Brain microvascular endothelial cell (primary cell): Measurements from ENCODE around the gene IPPK.

Source experiments
- DNase-seq: peaks from one replicate; pipeline ENCODE4 v3.0.0-alpha.2; 2020
- H3K27ac ChIP-seq: fragments of 250-450 bp; sonication (Bioruptor Pico); 2 replicates; pipeline ENCODE4 v1.5.1; 2020; ENCODE audit warnings: mild to moderate bottlenecking, moderate library complexity
- H3K27me3 ChIP-seq: fragments of 250-450 bp; sonication (Bioruptor Pico); replicated peaks from 2 replicates; pipeline ENCODE4 v1.5.1; 2020; ENCODE audit warnings: mild to moderate bottlenecking
- H3K36me3 ChIP-seq: fragments of 250-450 bp; sonication (Bioruptor Pico); replicated peaks from 2 replicates; pipeline ENCODE4 v1.5.1; 2020; ENCODE audit warnings: mild to moderate bottlenecking
- H3K4me3 ChIP-seq: 2 replicates; pipeline ENCODE4 v1.5.1; 2011; ENCODE audit warnings: low read depth, mild to moderate bottlenecking, control low read depth, low read length, moderate library complexity
- in situ Hi-C: cut with HindIII; loops from 2 replicates; pipeline ENCODE4 v1.10.0; 2017; ENCODE audit warnings: low sequenced_read_pairs, low pct_ligation_motif_present
- TF ChIP-seq, protein P1 (sequence below): IDR thresholded peaks from 2 replicates; pipeline ENCODE4 v1.5.1; 2011; ENCODE audit warnings: low read depth, mild to moderate bottlenecking, moderate library complexity, low read length, control low read depth, inconsistent platforms; ENCODE audit errors: missing control alignments

IPPK gene

DNA sequence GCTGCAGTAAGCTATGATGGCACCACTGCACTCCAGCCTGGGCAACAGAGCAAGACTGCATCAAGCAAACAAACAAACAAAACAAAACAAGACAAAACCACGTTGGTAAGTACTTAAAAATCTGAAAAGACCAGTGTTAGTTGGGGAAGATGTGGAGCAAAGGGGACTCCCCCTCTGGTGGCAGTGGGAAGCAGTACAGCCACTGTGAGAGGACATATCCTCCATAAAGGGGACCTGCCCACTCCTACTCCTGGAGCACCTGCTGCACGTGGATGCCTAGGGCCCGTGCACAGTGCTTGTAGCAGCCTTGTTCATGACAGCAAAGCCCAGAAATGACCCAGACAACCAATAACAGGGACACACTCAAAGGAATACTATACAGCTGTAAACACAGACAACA is 17.0 kb upstream of the IPPK start:
- H3K27ac ChIP-seq: no peak overlapping the region
- no peak for DNase-seq
- no peaks in the 10 kb centered on the region for H3K36me3 ChIP-seq
- in situ Hi-C loops: no loop called here
- H3K4me3 ChIP-seq: no peak overlapping the region
- H3K27me3 ChIP-seq: no peaks in the 10 kb centered on the region
- TF ChIP-seq, protein P1, sequence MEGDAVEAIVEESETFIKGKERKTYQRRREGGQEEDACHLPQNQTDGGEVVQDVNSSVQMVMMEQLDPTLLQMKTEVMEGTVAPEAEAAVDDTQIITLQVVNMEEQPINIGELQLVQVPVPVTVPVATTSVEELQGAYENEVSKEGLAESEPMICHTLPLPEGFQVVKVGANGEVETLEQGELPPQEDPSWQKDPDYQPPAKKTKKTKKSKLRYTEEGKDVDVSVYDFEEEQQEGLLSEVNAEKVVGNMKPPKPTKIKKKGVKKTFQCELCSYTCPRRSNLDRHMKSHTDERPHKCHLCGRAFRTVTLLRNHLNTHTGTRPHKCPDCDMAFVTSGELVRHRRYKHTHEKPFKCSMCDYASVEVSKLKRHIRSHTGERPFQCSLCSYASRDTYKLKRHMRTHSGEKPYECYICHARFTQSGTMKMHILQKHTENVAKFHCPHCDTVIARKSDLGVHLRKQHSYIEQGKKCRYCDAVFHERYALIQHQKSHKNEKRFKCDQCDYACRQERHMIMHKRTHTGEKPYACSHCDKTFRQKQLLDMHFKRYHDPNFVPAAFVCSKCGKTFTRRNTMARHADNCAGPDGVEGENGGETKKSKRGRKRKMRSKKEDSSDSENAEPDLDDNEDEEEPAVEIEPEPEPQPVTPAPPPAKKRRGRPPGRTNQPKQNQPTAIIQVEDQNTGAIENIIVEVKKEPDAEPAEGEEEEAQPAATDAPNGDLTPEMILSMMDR: peak; percentile 54

DNA sequence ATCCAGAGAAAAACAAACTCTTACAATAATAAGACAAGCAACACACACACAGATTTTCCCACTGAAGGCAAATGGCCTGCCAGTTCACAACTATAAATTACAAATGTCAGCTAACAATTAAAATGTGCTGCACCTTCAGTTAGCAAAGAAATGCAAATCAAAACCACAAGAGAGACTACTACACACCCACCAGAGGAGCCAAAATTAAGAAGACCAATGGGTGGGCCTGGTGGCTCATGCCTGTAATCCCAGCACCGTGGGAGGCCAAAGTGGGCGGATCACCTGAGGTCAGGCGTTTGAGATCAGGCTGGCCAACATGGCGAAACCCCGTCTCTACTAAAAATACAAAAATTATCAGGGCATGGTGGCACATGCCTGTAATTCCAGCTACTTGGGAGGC is 15.1 kb upstream of the IPPK start:
- in situ Hi-C loops: no loop called here
- Histone ChIP-seq H3K4me3 (no peak overlapping the region), H3K27ac (no peak overlapping the region), H3K27me3 (no peaks in the 10 kb centered on the region), H3K36me3 (no peaks in the 10 kb centered on the region)
- DNase-seq: no peak
- TF ChIP-seq, protein P1: no peak

DNA sequence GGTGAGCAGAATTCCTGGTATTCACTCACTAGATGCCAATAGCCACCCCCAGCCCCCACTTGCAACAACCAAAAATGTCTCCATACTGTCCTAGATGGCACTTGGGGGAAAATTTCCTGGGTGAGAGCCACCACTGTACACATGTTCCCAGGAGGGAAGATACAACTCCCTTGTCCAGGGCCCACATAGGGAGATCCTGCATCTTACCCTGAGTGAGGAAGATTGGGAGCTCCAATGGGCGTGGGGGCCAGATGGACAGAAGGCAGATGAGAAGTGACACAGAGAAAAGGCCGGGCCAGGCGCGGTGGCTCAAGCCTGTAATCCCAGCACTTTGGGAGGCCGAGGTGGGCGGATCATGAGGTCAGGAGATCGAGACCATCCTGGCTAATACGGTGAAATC is 12.3 kb upstream of the IPPK start:
- Histone ChIP-seq H3K4me3 (no peak overlapping the region), H3K27me3 (no peaks in the 10 kb centered on the region), H3K36me3 (no peaks in the 10 kb centered on the region), H3K27ac (no peak overlapping the region)
- TF ChIP-seq, protein P1: no peak
- no peak for DNase-seq
- in situ Hi-C loops: no loop called here

DNA sequence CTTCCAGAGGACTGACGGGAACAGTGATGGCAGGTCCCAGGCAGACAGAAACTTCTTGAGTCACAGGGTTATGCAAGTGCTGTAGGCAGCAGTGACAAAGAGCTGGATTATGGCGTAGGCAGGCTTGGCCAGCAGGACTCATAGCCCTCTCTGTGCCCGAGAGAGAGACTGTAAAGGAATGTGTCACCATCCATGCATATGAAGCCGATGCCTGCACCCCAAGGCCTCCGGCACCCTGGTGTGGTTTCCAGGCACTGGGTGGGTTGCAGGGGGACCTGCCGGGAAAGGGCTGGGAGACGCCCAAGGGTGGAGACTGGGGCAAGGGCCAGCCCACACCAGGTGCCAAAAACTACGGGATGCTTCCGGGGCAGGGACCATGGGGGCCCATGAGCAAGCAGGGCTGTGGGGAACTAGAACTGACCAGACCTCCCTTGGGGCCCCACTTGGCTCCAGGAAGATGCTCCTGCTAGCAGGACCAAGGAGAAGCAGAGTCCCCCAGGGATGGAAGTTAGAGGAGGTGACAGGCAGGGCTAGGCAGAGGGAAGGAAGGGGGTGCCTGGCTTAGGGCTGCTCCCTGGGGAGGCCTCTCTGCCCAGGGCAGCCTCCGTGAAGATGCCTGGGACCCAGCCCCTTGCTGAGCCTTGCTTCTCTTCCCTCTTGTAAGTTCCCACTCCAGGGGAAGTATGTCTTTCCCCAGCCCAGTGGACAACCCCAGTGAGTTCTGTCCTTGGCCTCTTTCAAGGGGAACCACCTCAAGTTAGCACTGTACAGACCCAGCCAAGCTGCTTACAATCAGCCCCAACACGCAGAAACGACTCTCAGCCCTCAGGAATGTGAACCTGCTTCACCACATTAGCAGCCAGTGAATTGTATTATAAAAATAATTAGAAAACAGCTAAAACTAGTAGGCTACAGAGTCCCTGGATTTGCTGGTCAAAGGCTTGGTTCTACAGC is 10.5 kb upstream of the IPPK start:
- H3K36me3 ChIP-seq: no peaks in the 10 kb centered on the region
- DNase-seq: no peak
- no peak overlapping the region for H3K27ac ChIP-seq
- no peaks in the 10 kb centered on the region for H3K27me3 ChIP-seq
- TF ChIP-seq, protein P1: no peak
- H3K4me3 ChIP-seq: no peak overlapping the region
- in situ Hi-C loops: no loop called here

DNA sequence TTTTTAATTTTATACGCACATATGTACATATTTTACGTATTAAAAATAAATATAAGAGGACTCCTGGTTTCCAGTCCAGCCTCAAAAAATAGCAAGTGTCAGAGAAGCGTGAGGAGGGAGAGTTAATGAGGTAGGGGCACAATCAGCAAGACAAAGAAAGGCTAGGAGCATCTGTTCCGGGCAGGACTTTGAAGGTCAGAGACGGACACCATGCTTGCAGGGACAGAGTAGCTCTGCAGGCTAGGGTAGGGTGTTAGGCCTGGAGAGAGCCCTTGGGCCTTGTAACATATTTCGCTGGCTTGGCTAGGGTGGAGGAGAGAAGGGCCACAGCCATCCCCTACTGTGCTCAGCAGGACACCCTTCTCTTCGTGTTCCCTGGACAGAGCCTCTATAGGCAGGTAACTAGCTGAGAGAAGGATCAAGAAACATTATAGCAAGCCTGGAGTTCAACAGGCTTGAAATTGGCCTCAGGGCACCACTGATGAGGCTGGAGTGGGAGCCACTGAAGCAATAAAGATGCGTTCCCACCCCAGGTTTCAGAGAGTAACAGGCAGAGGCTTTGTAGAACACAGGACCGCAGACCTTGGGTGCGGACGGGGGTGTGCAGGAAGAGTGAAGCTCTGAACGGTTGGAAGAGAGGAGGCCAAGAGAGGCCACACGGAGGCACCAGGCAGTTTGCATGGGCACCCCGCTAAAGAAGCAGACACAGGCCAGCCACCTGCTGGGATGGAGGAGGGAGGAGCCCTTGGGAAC is 9.7 kb upstream of the IPPK start:
- TF ChIP-seq, protein P1: no peak
- Histone ChIP-seq H3K36me3 (no peaks in the 10 kb centered on the region), H3K27ac (no peak overlapping the region), H3K4me3 (no peak overlapping the region), H3K27me3 (no peaks in the 10 kb centered on the region)
- DNase-seq: no peak
- in situ Hi-C loops: no loop called here
